BLaER1 treated with 17β-estradiol and CSF1 and Interleukin-3, amounts not matched to agents 10 nM and 100 nM (cell line): ENCODE data around the gene RPS2.

ENCODE experiments used
- H3K27ac ChIP-seq, 11 experiments: shearing (Covaris generic); formaldehyde crosslinking; 2 replicates each; pipeline ENCODE4 v1.8.1; 2022
- H3K27me3 ChIP-seq, 11 experiments: shearing (Covaris generic); formaldehyde crosslinking; 2 replicates each; pipeline ENCODE4 v1.8.1; 2022
- H3K36me3 ChIP-seq, 11 experiments: shearing (Covaris generic); formaldehyde crosslinking; 2 replicates each; pipeline ENCODE4 v1.8.1; 2022
- H3K4me1 ChIP-seq, 10 experiments: shearing (Covaris generic); formaldehyde crosslinking; 2 replicates each; pipeline ENCODE4 v1.8.1; 2022
- H3K4me2 ChIP-seq, 11 experiments: shearing (Covaris generic); formaldehyde crosslinking; 2 replicates each; pipeline ENCODE4 v1.8.1; 2022
- H3K4me3 ChIP-seq, 10 experiments: shearing (Covaris generic); formaldehyde crosslinking; 2 replicates each; pipeline ENCODE4 v1.8.1; 2022
- H3K9ac ChIP-seq, 11 experiments: shearing (Covaris generic); formaldehyde crosslinking; 2 replicates each; pipeline ENCODE4 v1.8.1; 2022
- H3K9me3 ChIP-seq, 11 experiments: shearing (Covaris generic); formaldehyde crosslinking; replicated peaks in 1 of 11; 2 replicates each; pipeline ENCODE4 v1.8.1; 2022
- H4K20me1 ChIP-seq, 11 experiments: shearing (Covaris generic); formaldehyde crosslinking; 2 replicates each; pipeline ENCODE4 v1.8.1; 2022
- Cebpa-rat ChIP-seq, 11 experiments: shearing (Covaris generic); IDR thresholded peaks; 2 replicates each; pipeline ENCODE4 v1.8.1; 2022

Gene RPS2

DNA sequence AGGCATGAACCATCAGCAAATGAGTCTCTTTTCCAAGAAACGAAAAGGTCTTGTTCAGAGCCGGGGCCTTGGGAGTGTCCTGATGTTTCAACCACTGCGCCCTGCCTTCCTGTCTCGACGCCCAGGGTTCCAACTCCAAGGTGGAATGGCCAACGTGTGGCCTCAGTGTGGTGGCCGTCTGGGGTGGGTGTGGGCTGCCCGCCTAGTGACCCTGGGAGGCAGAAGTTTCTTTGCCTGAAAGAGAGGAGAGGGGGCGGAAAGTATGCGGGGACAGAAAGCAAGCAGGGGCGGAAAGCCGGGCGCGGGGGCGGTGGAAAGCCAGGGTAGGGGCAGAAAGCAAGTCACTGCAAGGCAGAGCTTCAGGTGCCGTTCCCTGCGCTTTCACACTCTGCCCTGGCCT lies 25.7 kb downstream of the RPS2 start:
- Histone ChIP-seq H3K4me1 (peaks cover 33 to 56% (median 47%) of the 10 kb centered on the region in 10 experiments), H3K36me3 (peaks cover 17 to 45% (median 31%) of the 10 kb centered on the region in 11 experiments), H3K4me3 (no peak overlapping the region), H3K27me3 (peaks cover 0 to 6% (median 0%) of the 10 kb centered on the region in 11 experiments; a peak in 3 of 22 replicates), H3K4me2 (peak overlapping the region in 6 of 11 experiments; percentile 98 to 100 (median 100); a peak in 11 of 22 replicates), H3K9ac (peak overlapping the region in 10 of 11 experiments; percentile 16 to 88 (median 42); a peak in 12 of 22 replicates), H4K20me1 (peaks cover 0 to 46% (median 27%) of the 10 kb centered on the region in 11 experiments; a peak in 16 of 22 replicates), H3K9me3 (no peaks in the 10 kb centered on the region), H3K27ac (peak overlapping the region in 3 of 11 experiments; percentile 1 to 78 (median 17); a peak in 3 of 22 replicates)
- no peak for TF ChIP-seq Cebpa-rat (IDR thresholded peaks at IDR 0.05)

GRCh38 chr16:1938316-1938715 lies 26.3 kb downstream of the RPS2 start:
- Histone ChIP-seq H4K20me1 (peaks cover 0 to 46% (median 27%) of the 10 kb centered on the region in 11 experiments; a peak in 16 of 22 replicates), H3K4me1 (peaks cover 28 to 50% (median 41%) of the 10 kb centered on the region in 10 experiments), H3K9ac (peak overlapping the region in 8 of 11 experiments; percentile 12 to 88 (median 38); a peak in 7 of 22 replicates), H3K27ac (peak overlapping the region in 2 of 11 experiments; percentile 17 to 78; a peak in 2 of 22 replicates), H3K36me3 (peaks cover 17 to 45% (median 31%) of the 10 kb centered on the region in 11 experiments), H3K4me2 (peak overlapping the region in 1 of 11 experiments; percentile 10; a peak in 1 of 22 replicates), H3K4me3 (no peak overlapping the region), H3K27me3 (peaks cover 0 to 6% (median 0%) of the 10 kb centered on the region in 11 experiments; a peak in 3 of 22 replicates), H3K9me3 (no peaks in the 10 kb centered on the region)
- no peak for TF ChIP-seq Cebpa-rat (IDR thresholded peaks at IDR 0.05)

DNA sequence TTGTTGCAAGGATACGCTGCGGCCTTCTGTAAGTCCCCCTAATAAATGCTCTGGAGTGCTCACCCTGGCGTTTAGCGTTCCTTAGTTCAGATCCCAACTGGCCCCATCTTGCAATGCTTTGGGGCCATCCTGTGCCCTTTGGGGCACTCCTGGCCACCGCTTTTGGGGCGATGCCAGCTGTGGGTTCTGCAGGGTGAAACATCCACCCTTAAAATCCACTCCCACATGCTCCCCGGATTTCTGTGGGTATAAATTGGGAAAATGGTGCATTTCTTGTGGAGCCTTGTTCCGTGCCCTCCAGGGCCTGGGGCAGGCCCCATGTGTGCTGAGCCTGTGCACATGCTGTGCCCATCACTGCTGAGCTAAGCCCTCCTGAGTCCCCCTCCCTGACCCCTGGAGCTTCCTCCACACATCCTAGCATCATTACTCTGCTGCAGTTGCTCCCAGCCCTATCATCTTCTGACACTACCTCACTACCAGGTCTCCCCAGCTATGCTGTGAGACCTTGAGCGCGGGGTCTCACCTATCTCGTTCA lies 27.6 kb downstream of the RPS2 start:
- Histone ChIP-seq H3K9me3 (no peaks in the 10 kb centered on the region), H3K4me3 (no peak overlapping the region), H3K27ac (no peak overlapping the region), H3K27me3 (peaks cover 0 to under 1% (median 0%) of the 10 kb centered on the region in 11 experiments; a peak in 2 of 22 replicates), H3K4me1 (peaks cover 21 to 43% (median 38%) of the 10 kb centered on the region in 10 experiments), H4K20me1 (peaks cover 0 to 40% (median 23%) of the 10 kb centered on the region in 11 experiments; a peak in 16 of 22 replicates), H3K4me2 (no peak overlapping the region), H3K9ac (0 out of 22 replicates have a peak overlapping the region, but pooled peaks of 1 of the 11 experiments have one; percentile 15), H3K36me3 (peaks cover 17 to 45% (median 31%) of the 10 kb centered on the region in 11 experiments)
- TF ChIP-seq Cebpa-rat (IDR thresholded peaks at IDR 0.05) = no peak

DNA sequence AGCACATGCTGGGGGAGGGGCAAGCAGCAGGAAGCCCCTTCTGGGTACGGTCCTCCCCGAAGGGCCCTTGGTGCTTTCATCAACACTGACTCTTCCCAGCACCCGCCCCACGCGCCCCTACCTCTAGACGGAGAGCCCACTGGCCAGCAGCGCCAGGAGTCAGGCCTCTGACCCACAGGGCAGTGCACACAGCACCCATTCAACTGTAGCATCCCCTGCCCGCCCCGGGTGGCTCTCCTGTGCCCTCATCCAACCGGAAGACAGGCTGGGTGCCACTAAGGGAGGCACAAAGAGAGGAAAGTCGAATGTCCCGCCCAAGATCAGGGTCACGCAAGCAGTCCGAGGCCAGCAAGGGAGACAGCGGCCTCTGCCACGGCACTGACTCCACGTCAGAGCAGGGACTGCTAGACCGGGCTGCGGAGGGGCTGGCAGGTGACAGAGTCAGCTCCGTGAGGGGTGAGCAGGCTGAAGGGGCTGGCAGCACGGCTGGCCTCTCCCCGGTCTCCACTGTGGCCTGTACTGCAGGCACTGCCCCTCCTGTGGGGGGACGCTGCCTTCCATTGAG lies 31.4 kb downstream of the RPS2 start:
- H3K4me1 ChIP-seq = peaks cover 0 to 16% (median 5%) of the 10 kb centered on the region in 10 experiments; a peak in 10 of 20 replicates
- no peaks in the 10 kb centered on the region for H3K27me3 ChIP-seq
- H3K4me2 ChIP-seq = 0 out of 22 replicates have a peak overlapping the region, but pooled peaks of 1 of the 11 experiments have one; percentile 10
- H3K4me3 ChIP-seq = no peak overlapping the region
- TF ChIP-seq Cebpa-rat (IDR thresholded peaks at IDR 0.05) = no peak
- H3K9ac ChIP-seq = peak overlapping the region in 5 of 11 experiments; percentile 7 to 48 (median 37); a peak in 6 of 22 replicates
- peaks cover 4 to 19% (median 15%) of the 10 kb centered on the region in 11 experiments for H3K36me3 ChIP-seq
- no peak overlapping the region for H3K27ac ChIP-seq
- H4K20me1 ChIP-seq = peaks cover 0 to 9% (median 0%) of the 10 kb centered on the region in 11 experiments; a peak in 3 of 22 replicates
- no peaks in the 10 kb centered on the region for H3K9me3 ChIP-seq

GRCh38 chr16:1932050-1933028 lies 32.3 kb downstream of the RPS2 start:
- no peak overlapping the region for H3K4me3 ChIP-seq
- H3K4me1 ChIP-seq = peaks cover 0 to 16% (median 5%) of the 10 kb centered on the region in 10 experiments; a peak in 9 of 20 replicates
- H3K27me3 ChIP-seq = no peaks in the 10 kb centered on the region
- no peak for TF ChIP-seq Cebpa-rat (IDR thresholded peaks at IDR 0.05)
- H4K20me1 ChIP-seq = peaks cover 0 to 9% (median 0%) of the 10 kb centered on the region in 11 experiments; a peak in 2 of 22 replicates
- H3K27ac ChIP-seq = no peak overlapping the region; a peak in 1 of 22 replicates
- peaks cover 0 to 10% (median 6%) of the 10 kb centered on the region in 11 experiments; a peak in 16 of 22 replicates for H3K36me3 ChIP-seq
- no peaks in the 10 kb centered on the region for H3K9me3 ChIP-seq
- peak overlapping the region in 5 of 11 experiments; percentile 20 to 41 (median 24); a peak in 6 of 22 replicates for H3K9ac ChIP-seq
- no peak overlapping the region for H3K4me2 ChIP-seq

- Histone ChIP-seq H3K4me2 (peak overlapping the region in 9 of 11 experiments; percentile 64 to 82 (median 69); a peak in 8 of 22 replicates), H3K4me3 (no peak overlapping the region), H3K27me3 (peaks cover 0 to 3% (median 0%) of the 10 kb centered on the region in 11 experiments; a peak in 3 of 22 replicates), H4K20me1 (peaks cover 0 to 4% (median 0%) of the 10 kb centered on the region in 11 experiments; a peak in 2 of 22 replicates), H3K4me1 (peaks cover 0 to 16% (median 5%) of the 10 kb centered on the region in 10 experiments; a peak in 9 of 20 replicates), H3K27ac (peak overlapping the region in 3 of 11 experiments; percentile 42 to 54 (median 51); a peak in 3 of 22 replicates), H3K36me3 (no peaks in the 10 kb centered on the region), H3K9me3 (no peaks in the 10 kb centered on the region), H3K9ac (peak overlapping the region in 2 of 11 experiments; percentile 78; a peak in 3 of 22 replicates)
- TF ChIP-seq Cebpa-rat (IDR thresholded peaks at IDR 0.05) = no peak
Observed at GRCh38 chr16:1930338-1930720, 34.3 kb downstream of the RPS2 start.

- Histone ChIP-seq H3K4me2 (peak overlapping the region; percentile 64 to 90 (median 74)), H3K9me3 (no peaks in the 10 kb centered on the region), H3K27me3 (peaks cover under 1 to 8% (median 3%) of the 10 kb centered on the region in 11 experiments; a peak in 14 of 22 replicates), H3K4me3 (peak overlapping the region; percentile 48 to 70 (median 59)), H3K4me1 (peaks cover 0 to 16% (median 5%) of the 10 kb centered on the region in 10 experiments; a peak in 9 of 20 replicates), H4K20me1 (peaks cover 0 to 4% (median 0%) of the 10 kb centered on the region in 11 experiments; a peak in 2 of 22 replicates), H3K36me3 (no peaks in the 10 kb centered on the region), H3K27ac (peak overlapping the region; percentile 37 to 71 (median 54); a peak in 18 of 22 replicates), H3K9ac (peak overlapping the region; percentile 61 to 80 (median 77))
- no peak for TF ChIP-seq Cebpa-rat (IDR thresholded peaks at IDR 0.05)
Observed at GRCh38 chr16:1929578-1930337, 34.9 kb downstream of the RPS2 start.
